ENCODE data around the gene MAEA.

Gene MAEA

DNA sequence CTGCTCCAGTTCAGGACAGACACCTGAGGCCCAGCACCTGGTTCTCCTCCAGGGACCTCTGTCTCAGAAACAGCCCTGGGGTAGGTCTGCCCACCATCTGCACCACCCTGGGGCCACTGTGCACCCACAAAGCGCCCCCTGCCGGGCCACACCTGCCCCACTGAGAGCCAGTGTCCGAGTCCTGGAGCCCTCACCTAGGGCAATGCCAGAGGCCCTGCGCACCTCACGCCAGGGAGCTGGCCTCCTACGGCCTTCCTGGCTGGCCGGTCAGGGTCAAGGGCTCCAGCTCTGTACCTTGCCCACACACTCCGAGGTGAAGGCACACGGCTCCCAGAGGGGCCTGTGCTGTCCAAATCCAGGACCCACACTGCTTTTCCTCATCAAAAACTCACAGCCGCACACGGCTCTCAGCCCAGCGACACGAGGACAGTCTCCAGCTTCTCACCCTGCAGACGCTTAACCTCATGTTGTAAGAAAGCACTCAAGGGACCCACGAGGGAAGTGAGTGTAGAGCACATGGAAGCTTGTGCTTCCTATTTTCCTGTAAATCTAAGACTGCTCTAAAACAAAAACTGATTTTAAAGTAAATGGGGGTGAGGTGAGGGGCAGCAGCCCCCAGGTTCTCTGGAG, 46.1 kb upstream of the MAEA start:
- DNase-seq = no peak

DNA sequence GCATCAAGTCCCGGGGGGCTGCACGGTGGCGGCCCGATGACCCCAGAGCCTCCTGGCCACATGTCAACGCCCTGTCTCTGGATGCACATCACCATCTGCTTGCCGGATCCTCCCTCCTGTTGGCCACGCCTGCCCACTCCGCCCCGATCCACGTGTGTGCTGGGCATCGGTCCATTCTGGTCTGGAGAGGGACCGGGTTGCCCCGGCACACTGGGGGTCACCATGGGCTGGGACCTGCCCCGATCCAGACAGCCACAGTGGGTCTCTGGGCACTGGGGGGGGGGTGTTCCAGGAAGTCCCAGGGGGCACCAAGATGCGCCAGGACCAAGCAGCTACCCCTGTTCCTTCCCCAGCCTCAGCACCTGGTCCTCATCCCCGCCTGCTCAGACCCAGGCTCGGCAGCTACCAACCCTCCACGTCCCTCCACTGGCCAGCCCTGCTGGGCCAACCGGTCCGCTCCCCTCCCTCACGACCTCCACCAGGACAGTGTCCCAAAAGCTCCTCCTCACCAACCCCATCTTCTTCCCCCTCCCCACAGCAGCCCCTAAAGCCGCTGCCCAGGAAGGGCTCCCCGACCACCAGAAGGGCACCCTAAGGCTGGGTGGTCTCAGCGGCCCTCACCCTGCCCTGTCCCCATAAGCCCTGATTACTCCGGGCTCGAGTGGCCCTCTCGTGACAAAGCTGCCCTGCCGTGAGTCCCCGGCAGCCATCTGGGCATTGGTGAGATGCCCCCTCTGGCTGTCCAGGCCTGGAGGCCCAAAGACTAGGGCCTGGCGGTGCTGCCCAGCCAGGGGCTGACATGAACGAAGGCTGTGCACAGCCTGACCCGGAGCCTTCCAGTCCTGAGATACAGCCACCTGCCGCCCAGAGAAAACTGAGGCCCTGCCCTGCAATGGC, 45.4 kb upstream of the MAEA start:
- Histone ChIP-seq H3K27ac (ENCODE audit: insufficient read depth in 1 of 2, low read depth in 1 of 2, low read length in 2 of 2, poor library complexity in 1 of 2, severe bottlenecking in 2 of 2) (no peak overlapping the region), H3K4me1 (ENCODE audit: control extremely low read depth in 1 of 4, control insufficient read depth in 4 of 4, insufficient read depth in 4 of 4, low read length in 3 of 4) (peaks cover 2 to 47% (median 44%) of the 10 kb centered on the region in 4 experiments), H3K36me3 (ENCODE audit: control insufficient read depth in 4 of 4, insufficient read depth in 4 of 4, low read length in 3 of 4) (peaks cover 0 to 49% (median 20%) of the 10 kb centered on the region in 4 experiments), H3K27me3 (replicated peaks in 2 of 5; ENCODE audit: control insufficient read depth in 4 of 5, insufficient read depth in 5 of 5, low read length in 4 of 5) (no peaks in the 10 kb centered on the region), H3K4me3 (ENCODE audit: control insufficient read depth in 1 of 7, extremely low read depth in 1 of 7, insufficient read depth in 4 of 7, low read depth in 2 of 7, low read length in 6 of 7) (no peak overlapping the region), H3K9me3 (ENCODE audit: control extremely low read depth in 1 of 5, control insufficient read depth in 4 of 5, insufficient read depth in 2 of 5, low read depth in 1 of 5, low read length in 4 of 5) (no peaks in the 10 kb centered on the region)
- CTCF ChIA-PET = interaction anchor here (0.7 kb wide), 1 partner anchor 115 kb away, joined by 4 read pairs; no protein-coding TSS in a partner anchor
- no peak for DNase-seq
- WGBS (ENCODE audit: insufficient coverage) = 93% methylated on average over 26 of the region's 33 CpGs
- POLR2A ChIA-PET = interaction anchor here (0.5 to 0.6 kb wide), 2 partner anchors 580 to 720 kb away, joined by 3 read pairs; no protein-coding TSS in a partner anchor

More for the DNA sequence above, 46.1 kb upstream of the MAEA start:
- 93% methylated on average over 13 of the region's 15 CpGs for WGBS (ENCODE audit: insufficient coverage)
- no peaks in the 10 kb centered on the region for H3K27me3 ChIP-seq (replicated peaks in 2 of 5; ENCODE audit: control insufficient read depth in 4 of 5, insufficient read depth in 5 of 5, low read length in 4 of 5)
- peak overlapping the region in 1 of 2 experiments; percentile 3 for H3K27ac ChIP-seq (ENCODE audit: insufficient read depth in 1 of 2, low read depth in 1 of 2, low read length in 2 of 2, poor library complexity in 1 of 2, severe bottlenecking in 2 of 2)
- no peaks in the 10 kb centered on the region for H3K9me3 ChIP-seq (ENCODE audit: control extremely low read depth in 1 of 5, control insufficient read depth in 4 of 5, insufficient read depth in 2 of 5, low read depth in 1 of 5, low read length in 4 of 5)
- no peak overlapping the region for H3K4me3 ChIP-seq (ENCODE audit: control insufficient read depth in 1 of 7, extremely low read depth in 1 of 7, insufficient read depth in 4 of 7, low read depth in 2 of 7, low read length in 6 of 7)
- ChIA-PET POLR2A (interaction anchor here (0.5 kb wide), 1 partner anchor 719 kb away, joined by 3 read pairs; no protein-coding TSS in a partner anchor), CTCF (interaction anchor here (0.7 kb wide), 1 partner anchor 114 kb away, joined by 4 read pairs; no protein-coding TSS in a partner anchor)
- H3K36me3 ChIP-seq (ENCODE audit: control insufficient read depth in 4 of 4, insufficient read depth in 4 of 4, low read length in 3 of 4) = peaks cover 0 to 56% (median 23%) of the 10 kb centered on the region in 4 experiments
- H3K4me1 ChIP-seq (ENCODE audit: control extremely low read depth in 1 of 4, control insufficient read depth in 4 of 4, insufficient read depth in 4 of 4, low read length in 3 of 4) = peaks cover 2 to 47% (median 44%) of the 10 kb centered on the region in 4 experiments

GRCh38 chr4:1244978-1245471, 44.7 kb upstream of the MAEA start:
- no peaks in the 10 kb centered on the region for H3K27me3 ChIP-seq (replicated peaks in 2 of 5; ENCODE audit: control insufficient read depth in 4 of 5, insufficient read depth in 5 of 5, low read length in 4 of 5)
- DNase-seq = no peak
- CTCF ChIA-PET = interaction anchor here (1.1 kb wide), 1 partner anchor 23 kb away, joined by 3 read pairs; no protein-coding TSS in a partner anchor
- POLR2A ChIA-PET = no interaction called here
- peaks cover 0 to 42% (median 13%) of the 10 kb centered on the region in 4 experiments for H3K36me3 ChIP-seq (ENCODE audit: control insufficient read depth in 4 of 4, insufficient read depth in 4 of 4, low read length in 3 of 4)
- peaks cover 2 to 52% (median 48%) of the 10 kb centered on the region in 4 experiments for H3K4me1 ChIP-seq (ENCODE audit: control extremely low read depth in 1 of 4, control insufficient read depth in 4 of 4, insufficient read depth in 4 of 4, low read length in 3 of 4)
- H3K9me3 ChIP-seq (ENCODE audit: control extremely low read depth in 1 of 5, control insufficient read depth in 4 of 5, insufficient read depth in 2 of 5, low read depth in 1 of 5, low read length in 4 of 5) = no peaks in the 10 kb centered on the region
- no peak overlapping the region for H3K27ac ChIP-seq (ENCODE audit: insufficient read depth in 1 of 2, low read depth in 1 of 2, low read length in 2 of 2, poor library complexity in 1 of 2, severe bottlenecking in 2 of 2)
- no peak overlapping the region for H3K4me3 ChIP-seq (ENCODE audit: control insufficient read depth in 1 of 7, extremely low read depth in 1 of 7, insufficient read depth in 4 of 7, low read depth in 2 of 7, low read length in 6 of 7)
- whole genome bisulfite sequencing (ENCODE audit: insufficient coverage) = 97% methylated on average over 17 of the region's 19 CpGs

DNA sequence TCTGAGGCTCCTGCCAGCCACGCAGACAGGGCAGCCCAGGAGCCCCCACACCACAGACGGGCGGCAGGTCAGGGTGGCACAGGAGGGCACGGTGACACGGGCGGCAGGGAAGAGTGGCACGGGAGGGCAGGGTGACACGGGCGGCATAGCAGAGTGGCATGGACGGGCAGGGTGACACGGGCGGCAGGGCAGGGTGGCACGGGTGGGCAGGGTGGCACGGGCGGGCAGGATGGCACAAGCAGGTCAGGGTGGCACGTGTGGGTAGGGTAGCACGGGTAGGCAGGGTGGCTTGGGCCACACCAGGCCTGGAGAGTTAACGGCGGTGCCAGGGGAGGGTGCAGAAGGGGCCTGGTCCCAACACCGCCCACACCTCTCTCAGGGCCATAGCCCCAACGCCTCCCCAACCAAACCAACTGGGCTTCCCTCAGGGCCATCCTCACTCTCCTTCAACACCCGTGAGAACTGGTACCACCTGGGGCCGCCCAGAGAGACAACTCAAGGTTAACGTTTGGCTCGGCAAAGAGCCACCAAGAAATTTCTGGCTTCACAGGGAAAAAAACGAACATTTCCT, 44.1 kb upstream of the MAEA start:
- Histone ChIP-seq H3K27ac (ENCODE audit: insufficient read depth in 1 of 2, low read depth in 1 of 2, low read length in 2 of 2, poor library complexity in 1 of 2, severe bottlenecking in 2 of 2) (peak overlapping the region; percentile 33 to 78), H3K4me3 (ENCODE audit: control insufficient read depth in 1 of 7, extremely low read depth in 1 of 7, insufficient read depth in 4 of 7, low read depth in 2 of 7, low read length in 6 of 7) (peak overlapping the region in 2 of 7 experiments; percentile 86 to 88), H3K36me3 (ENCODE audit: control insufficient read depth in 4 of 4, insufficient read depth in 4 of 4, low read length in 3 of 4) (peaks cover 0 to 40% (median 12%) of the 10 kb centered on the region in 4 experiments), H3K4me1 (ENCODE audit: control extremely low read depth in 1 of 4, control insufficient read depth in 4 of 4, insufficient read depth in 4 of 4, low read length in 3 of 4) (peaks cover 2 to 54% (median 53%) of the 10 kb centered on the region in 4 experiments), H3K27me3 (replicated peaks in 2 of 5; ENCODE audit: control insufficient read depth in 4 of 5, insufficient read depth in 5 of 5, low read length in 4 of 5) (no peaks in the 10 kb centered on the region), H3K9me3 (ENCODE audit: control extremely low read depth in 1 of 5, control insufficient read depth in 4 of 5, insufficient read depth in 2 of 5, low read depth in 1 of 5, low read length in 4 of 5) (peaks cover 0 to under 1% (median 0%) of the 10 kb centered on the region in 5 experiments)
- WGBS (ENCODE audit: insufficient coverage) = 98% methylated on average over 21 of the region's 26 CpGs
- ChIA-PET CTCF (interaction anchor here (1.1 kb wide), 1 partner anchor 22 kb away, joined by 3 read pairs; no protein-coding TSS in a partner anchor), POLR2A (no interaction called here)
- no peak for DNase-seq

GRCh38 chr4:1246111-1246881, 43.4 kb upstream of the MAEA start:
- Histone ChIP-seq H3K27me3 (replicated peaks in 2 of 5; ENCODE audit: control insufficient read depth in 4 of 5, insufficient read depth in 5 of 5, low read length in 4 of 5) (no peaks in the 10 kb centered on the region), H3K4me3 (ENCODE audit: control insufficient read depth in 1 of 7, extremely low read depth in 1 of 7, insufficient read depth in 4 of 7, low read depth in 2 of 7, low read length in 6 of 7) (peak overlapping the region in 6 of 7 experiments; percentile 76 to 88 (median 82)), H3K9me3 (ENCODE audit: control extremely low read depth in 1 of 5, control insufficient read depth in 4 of 5, insufficient read depth in 2 of 5, low read depth in 1 of 5, low read length in 4 of 5) (peaks cover 0 to 8% (median 0%) of the 10 kb centered on the region in 5 experiments), H3K27ac (ENCODE audit: insufficient read depth in 1 of 2, low read depth in 1 of 2, low read length in 2 of 2, poor library complexity in 1 of 2, severe bottlenecking in 2 of 2) (peak overlapping the region; percentile 33 to 78), H3K4me1 (ENCODE audit: control extremely low read depth in 1 of 4, control insufficient read depth in 4 of 4, insufficient read depth in 4 of 4, low read length in 3 of 4) (peaks cover 2 to 56% (median 54%) of the 10 kb centered on the region in 4 experiments), H3K36me3 (ENCODE audit: control insufficient read depth in 4 of 4, insufficient read depth in 4 of 4, low read length in 3 of 4) (peaks cover 0 to 39% (median 6%) of the 10 kb centered on the region in 4 experiments)
- 25% methylated on average over 13 of the region's 24 CpGs for WGBS (ENCODE audit: insufficient coverage)
- ChIA-PET CTCF (interaction anchor here (1.1 to 1.5 kb wide), 3 partner anchors 22 to 103 kb away, joined by 3 to 6 read pairs (median 5); no protein-coding TSS in a partner anchor), POLR2A (no interaction called here)
- peak; percentile 18 to 53 (median 49) for DNase-seq
